ENCODE results near the gene CYSLTR2.

CYSLTR2 gene

DNA sequence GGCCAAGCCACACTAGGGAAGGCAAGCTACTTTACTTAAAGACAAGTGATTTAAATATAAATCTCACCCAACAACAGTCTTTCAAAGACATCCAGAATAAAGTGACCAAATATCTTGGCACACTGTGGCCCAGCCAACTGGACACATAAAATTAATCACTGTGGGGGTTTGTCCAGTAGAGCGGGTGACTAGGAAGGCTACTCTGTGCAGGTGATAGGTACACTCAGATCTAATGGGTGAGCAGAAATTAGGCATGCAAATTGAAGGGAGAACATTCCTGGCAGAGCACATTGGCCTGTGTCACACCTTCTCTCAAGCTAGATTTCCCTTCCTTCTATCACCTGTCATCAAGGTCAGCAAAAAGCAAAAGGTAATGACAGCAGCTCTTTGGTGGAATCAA lies 23.4 kb upstream of the CYSLTR2 start:
- H3K27ac ChIP-seq: no peak overlapping the region
- no peak for DNase-seq
- TF ChIP-seq, protein P1, sequence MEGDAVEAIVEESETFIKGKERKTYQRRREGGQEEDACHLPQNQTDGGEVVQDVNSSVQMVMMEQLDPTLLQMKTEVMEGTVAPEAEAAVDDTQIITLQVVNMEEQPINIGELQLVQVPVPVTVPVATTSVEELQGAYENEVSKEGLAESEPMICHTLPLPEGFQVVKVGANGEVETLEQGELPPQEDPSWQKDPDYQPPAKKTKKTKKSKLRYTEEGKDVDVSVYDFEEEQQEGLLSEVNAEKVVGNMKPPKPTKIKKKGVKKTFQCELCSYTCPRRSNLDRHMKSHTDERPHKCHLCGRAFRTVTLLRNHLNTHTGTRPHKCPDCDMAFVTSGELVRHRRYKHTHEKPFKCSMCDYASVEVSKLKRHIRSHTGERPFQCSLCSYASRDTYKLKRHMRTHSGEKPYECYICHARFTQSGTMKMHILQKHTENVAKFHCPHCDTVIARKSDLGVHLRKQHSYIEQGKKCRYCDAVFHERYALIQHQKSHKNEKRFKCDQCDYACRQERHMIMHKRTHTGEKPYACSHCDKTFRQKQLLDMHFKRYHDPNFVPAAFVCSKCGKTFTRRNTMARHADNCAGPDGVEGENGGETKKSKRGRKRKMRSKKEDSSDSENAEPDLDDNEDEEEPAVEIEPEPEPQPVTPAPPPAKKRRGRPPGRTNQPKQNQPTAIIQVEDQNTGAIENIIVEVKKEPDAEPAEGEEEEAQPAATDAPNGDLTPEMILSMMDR (IDR thresholded peaks at IDR 0.05; ENCODE audit: low read depth, low read length): no peak
- H3K36me3 ChIP-seq: no peaks in the 10 kb centered on the region
- no peak overlapping the region for H3K4me3 ChIP-seq (ENCODE audit: low read depth, low read length)
- H3K27me3 ChIP-seq (ENCODE audit: insufficient read depth, low read depth, severe bottlenecking): no peaks in the 10 kb centered on the region
- no peaks in the 10 kb centered on the region for H3K9me3 ChIP-seq (ENCODE audit: severe bottlenecking)

DNA sequence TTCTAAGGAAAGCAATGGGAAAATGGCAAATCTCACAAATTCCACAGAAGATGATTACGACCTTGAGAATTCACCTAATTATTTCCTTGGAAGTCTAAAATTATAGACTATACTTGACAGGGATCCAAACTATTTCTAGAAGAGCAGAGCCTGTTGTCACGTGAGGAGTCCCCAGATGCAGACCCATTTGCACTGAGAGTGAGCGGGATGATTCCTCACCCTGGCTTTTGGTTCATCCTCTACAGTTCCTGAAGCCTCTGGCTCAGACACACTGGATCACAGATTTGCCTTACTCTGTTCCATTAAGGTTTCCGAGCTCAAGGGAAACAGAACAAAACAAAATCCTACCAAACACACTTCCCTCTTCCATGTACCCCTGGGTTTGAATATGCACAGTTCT lies 23.0 kb upstream of the CYSLTR2 start:
- no peaks in the 10 kb centered on the region for H3K27me3 ChIP-seq (ENCODE audit: insufficient read depth, low read depth, severe bottlenecking)
- no peak overlapping the region for H3K27ac ChIP-seq
- no peak overlapping the region for H3K4me3 ChIP-seq (ENCODE audit: low read depth, low read length)
- H3K36me3 ChIP-seq: no peaks in the 10 kb centered on the region
- no peaks in the 10 kb centered on the region for H3K9me3 ChIP-seq (ENCODE audit: severe bottlenecking)
- TF ChIP-seq, protein P1 (IDR thresholded peaks at IDR 0.05; ENCODE audit: low read depth, low read length): no peak
- no peak for DNase-seq

DNA sequence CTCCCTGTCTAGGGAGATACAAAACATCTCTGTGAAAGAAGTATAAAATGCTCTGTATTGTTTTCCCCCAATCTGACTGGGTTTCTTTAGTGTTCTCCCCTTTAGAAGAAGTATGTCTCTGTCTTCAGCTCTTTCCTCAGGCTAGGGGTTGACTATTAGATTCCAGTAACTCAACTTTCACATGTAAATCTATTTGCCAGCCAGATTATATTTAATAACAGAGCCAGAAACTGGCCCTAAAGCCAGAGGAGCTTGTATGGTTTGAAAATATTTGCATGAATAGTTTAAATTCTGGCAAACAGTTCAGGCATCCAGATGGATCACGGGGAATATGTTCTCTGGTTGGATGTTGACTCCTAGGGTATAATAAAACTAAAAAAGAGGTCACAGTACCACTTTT lies 22.3 kb upstream of the CYSLTR2 start:
- no peak overlapping the region for H3K4me3 ChIP-seq (ENCODE audit: low read depth, low read length)
- TF ChIP-seq, protein P1 (IDR thresholded peaks at IDR 0.05; ENCODE audit: low read depth, low read length): no peak
- no peak overlapping the region for H3K27ac ChIP-seq
- H3K9me3 ChIP-seq (ENCODE audit: severe bottlenecking): no peaks in the 10 kb centered on the region
- no peaks in the 10 kb centered on the region for H3K27me3 ChIP-seq (ENCODE audit: insufficient read depth, low read depth, severe bottlenecking)
- H3K36me3 ChIP-seq: no peaks in the 10 kb centered on the region
- DNase-seq: no peak

DNA sequence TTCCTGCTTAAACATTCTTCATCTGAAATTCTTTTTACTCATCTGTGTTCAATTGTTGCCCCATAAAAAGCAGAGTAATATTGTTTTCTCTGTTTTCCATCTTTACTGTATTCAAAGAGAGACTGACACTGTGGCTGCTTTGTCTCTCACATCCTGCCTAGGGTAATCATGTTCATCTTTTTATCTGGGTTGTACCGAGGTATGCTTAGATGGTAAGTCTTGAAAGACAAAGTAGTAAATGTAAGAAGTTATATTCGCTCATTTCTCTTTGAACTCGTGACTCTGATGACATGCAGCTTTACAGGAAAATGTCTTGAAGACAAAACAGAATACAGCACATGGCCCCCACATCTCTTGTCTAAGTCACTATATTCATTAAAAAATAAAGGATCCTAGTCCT lies 20.0 kb upstream of the CYSLTR2 start:
- H3K27me3 ChIP-seq (ENCODE audit: insufficient read depth, low read depth, severe bottlenecking): no peaks in the 10 kb centered on the region
- H3K9me3 ChIP-seq (ENCODE audit: severe bottlenecking): no peaks in the 10 kb centered on the region
- H3K36me3 ChIP-seq: no peaks in the 10 kb centered on the region
- no peak overlapping the region for H3K27ac ChIP-seq
- DNase-seq: no peak
- no peak overlapping the region for H3K4me3 ChIP-seq (ENCODE audit: low read depth, low read length)
- TF ChIP-seq, protein P1 (IDR thresholded peaks at IDR 0.05; ENCODE audit: low read depth, low read length): no peak

DNA sequence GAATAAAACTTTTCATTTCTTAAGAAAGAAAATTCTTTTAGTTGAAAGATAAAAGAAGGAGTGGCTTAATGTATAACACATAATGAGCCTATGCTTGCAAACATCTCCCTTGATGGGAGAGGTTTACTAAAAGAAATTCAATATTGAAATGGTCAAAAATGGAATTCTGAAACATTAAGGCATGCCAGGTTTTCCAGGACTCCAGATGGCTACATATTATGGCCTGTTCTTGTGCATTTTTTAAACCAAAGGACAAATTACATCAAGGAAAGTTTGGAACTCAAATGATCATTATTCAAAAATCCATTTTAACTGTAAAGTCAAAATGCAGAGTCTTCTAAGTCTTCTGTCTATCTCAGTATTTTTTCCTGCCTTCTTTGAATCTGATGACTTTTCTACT lies 19.1 kb upstream of the CYSLTR2 start:
- no peaks in the 10 kb centered on the region for H3K27me3 ChIP-seq (ENCODE audit: insufficient read depth, low read depth, severe bottlenecking)
- TF ChIP-seq, protein P1 (IDR thresholded peaks at IDR 0.05; ENCODE audit: low read depth, low read length): no peak
- H3K27ac ChIP-seq: no peak overlapping the region
- DNase-seq: no peak
- no peaks in the 10 kb centered on the region for H3K36me3 ChIP-seq
- H3K9me3 ChIP-seq (ENCODE audit: severe bottlenecking): no peaks in the 10 kb centered on the region
- no peak overlapping the region for H3K4me3 ChIP-seq (ENCODE audit: low read depth, low read length)

DNA sequence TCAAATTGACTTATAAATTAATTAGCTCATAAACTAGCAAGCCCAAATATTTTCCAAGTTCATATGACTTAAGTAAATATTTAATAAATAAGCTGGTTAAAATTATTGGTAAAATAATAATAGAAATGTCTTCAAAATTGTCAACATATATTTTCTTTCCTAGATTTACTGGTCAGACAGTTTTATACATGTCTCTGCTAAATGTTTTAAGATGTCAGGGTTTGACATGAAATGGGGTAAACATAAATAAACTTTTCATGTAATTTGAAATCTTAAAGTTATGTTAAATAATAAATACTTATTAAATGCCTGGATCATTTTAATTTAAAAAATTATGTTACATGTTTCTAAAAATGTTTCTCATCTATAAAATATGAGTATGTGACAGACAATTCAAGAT lies 18.3 kb upstream of the CYSLTR2 start:
- no peak for DNase-seq
- Histone ChIP-seq H3K27ac (no peak overlapping the region), H3K36me3 (no peaks in the 10 kb centered on the region), H3K9me3 (ENCODE audit: severe bottlenecking) (no peaks in the 10 kb centered on the region), H3K4me3 (ENCODE audit: low read depth, low read length) (no peak overlapping the region), H3K27me3 (ENCODE audit: insufficient read depth, low read depth, severe bottlenecking) (no peaks in the 10 kb centered on the region)
- TF ChIP-seq, protein P1 (IDR thresholded peaks at IDR 0.05; ENCODE audit: low read depth, low read length): no peak

All from WERI-Rb-1 (cell line).